HG03064 (cell line): ENCODE measurements around the gene NR1H3.
A peak's percentile ranks its signal among the peaks of the same experiment; 100 is the strongest.

Experiments used
- ATAC-seq: cut with Tn5 transposase; IDR thresholded peaks from one replicate; pipeline ENCODE4 v1.9.1; 2021; ENCODE audit warnings: low read depth; ENCODE audit not compliant: unreplicated experiment

NR1H3 gene

GRCh38 chr11:47269002-47269828 is 11.4 kb downstream of the NR1H3 start:
- ATAC-seq, result peak; percentile 42

- ATAC-seq, result peak; percentile 74
These were observed 12.1 kb downstream of the NR1H3 start, which contains the start of gene MADD for GRCh38 chr11:47269829-47270305. MADD (plus strand) TSS chr11:47270133.

- ATAC-seq, result peak; percentile 1
These were observed 12.8 kb downstream of the NR1H3 start for GRCh38 chr11:47270331-47271271.

GRCh38 chr11:47271328-47271727 is 13.5 kb downstream of the NR1H3 start:
- ATAC-seq, result no peak

GRCh38 chr11:47271961-47272661 is 14.3 kb downstream of the NR1H3 start:
- ATAC-seq, result no peak

- ATAC-seq, result no peak
These were observed 14.9 kb downstream of the NR1H3 start for GRCh38 chr11:47272706-47273105.

GRCh38 chr11:47274495-47275235 is 16.9 kb downstream of the NR1H3 start:
- ATAC-seq, result no peak

- no peak for ATAC-seq
These were observed 19.1 kb downstream of the NR1H3 start for GRCh38 chr11:47276923-47277322.

- ATAC-seq, result no peak
These were observed 20.3 kb downstream of the NR1H3 start for GRCh38 chr11:47278058-47278457.

- no peak for ATAC-seq
These were observed 21.0 kb downstream of the NR1H3 start for GRCh38 chr11:47278769-47279168.

- no peak for ATAC-seq
These were observed 22.3 kb downstream of the NR1H3 start for GRCh38 chr11:47280099-47280498.

GRCh38 chr11:47280860-47281259 is 23.1 kb downstream of the NR1H3 start:
- ATAC-seq, result no peak

GRCh38 chr11:47282462-47282861 is 24.7 kb downstream of the NR1H3 start:
- ATAC-seq, result no peak

- no peak for ATAC-seq
These were observed 26.4 kb downstream of the NR1H3 start for GRCh38 chr11:47284151-47284550.

- no peak for ATAC-seq
These were observed 28.4 kb downstream of the NR1H3 start for GRCh38 chr11:47285969-47286770.

GRCh38 chr11:47288066-47288465 is 30.3 kb downstream of the NR1H3 start:
- no peak for ATAC-seq

GRCh38 chr11:47289856-47290255 is 32.1 kb downstream of the NR1H3 start:
- no peak for ATAC-seq

GRCh38 chr11:47295385-47295784 is 37.6 kb downstream of the NR1H3 start:
- no peak for ATAC-seq

GRCh38 chr11:47296045-47296444 is 38.2 kb downstream of the NR1H3 start:
- ATAC-seq, result no peak
